ENCODE data around the gene DNAL1. TPM values are rescaled to one million over a fixed set of nuclear protein-coding genes. Genes with fewer than 3 reads are reported as not detected.
A peak's percentile ranks its signal among the peaks of the same experiment; 100 is the strongest.

DNAL1 gene
- total RNA-seq (10 to 100 TPM; 14.8 to 15.0 TPM), polyA plus RNA-seq (ENCODE audit: insufficient read length in 6 of 6) (10 to 100 TPM; 14.6 to 19.5 (median 17.6) TPM)
- long read RNA-seq, donor 1, full-length matches to known transcripts = 3 of 3 reads
- long read RNA-seq, donor 1, partial matches to known transcripts = 0 of 3 reads
- long read RNA-seq, donor 1, other reads (novel, unspliced or antisense) = 0 of 3 reads
- long read RNA-seq, donor 2, full-length matches to known transcripts = 1 of 1 reads
- long read RNA-seq, donor 2, partial matches to known transcripts = 0 of 1 reads
- long read RNA-seq, donor 2, other reads (novel, unspliced or antisense) = 0 of 1 reads
- long read RNA-seq, donor 3, full-length matches to known transcripts = 1 of 1 reads
- long read RNA-seq, donor 3, partial matches to known transcripts = 0 of 1 reads
- long read RNA-seq, donor 3, other reads (novel, unspliced or antisense) = 0 of 1 reads
- long read RNA-seq, donor 4, full-length matches to known transcripts = 1 of 1 reads
- long read RNA-seq, donor 4, partial matches to known transcripts = 0 of 1 reads
- long read RNA-seq, donor 4, other reads (novel, unspliced or antisense) = 0 of 1 reads
- long read RNA-seq, donor 5, full-length matches to known transcripts = 2 of 2 reads
- long read RNA-seq, donor 5, partial matches to known transcripts = 0 of 2 reads
- long read RNA-seq, donor 5, other reads (novel, unspliced or antisense) = 0 of 2 reads
- long read RNA-seq, donor 6 = 0 reads
- long read RNA-seq, donor 7, full-length matches to known transcripts = 3 of 3 reads
- long read RNA-seq, donor 7, partial matches to known transcripts = 0 of 3 reads
- long read RNA-seq, donor 7, other reads (novel, unspliced or antisense) = 0 of 3 reads
- long read RNA-seq, donor 8 = 0 reads
- long read RNA-seq, donor 9 = 0 reads
- long read RNA-seq, donor 10, full-length matches to known transcripts = 2 of 3 reads
- long read RNA-seq, donor 10, partial matches to known transcripts = 0 of 3 reads
- long read RNA-seq, donor 10, other reads (novel, unspliced or antisense) = 1 of 3 reads
- long read RNA-seq, donor 11 = 0 reads
- long read RNA-seq, donor 12, full-length matches to known transcripts = 2 of 2 reads
- long read RNA-seq, donor 12, partial matches to known transcripts = 0 of 2 reads
- long read RNA-seq, donor 12, other reads (novel, unspliced or antisense) = 0 of 2 reads

- H3K9me3 ChIP-seq = no peaks in the 10 kb centered on the region
- DNase-seq = peak; percentile 92 to 99 (median 96)
- no peaks in the 10 kb centered on the region for H3K27me3 ChIP-seq
- H3K27ac ChIP-seq = peak within 1 kb of the TSS; percentile 81 to 87
- intact Hi-C loops (cut with DNase I) = no loop called here
- ATAC-seq = peak; percentile 99
- H3K36me3 ChIP-seq = no peaks in the 10 kb centered on the region
- TF ChIP-seq, protein P1, sequence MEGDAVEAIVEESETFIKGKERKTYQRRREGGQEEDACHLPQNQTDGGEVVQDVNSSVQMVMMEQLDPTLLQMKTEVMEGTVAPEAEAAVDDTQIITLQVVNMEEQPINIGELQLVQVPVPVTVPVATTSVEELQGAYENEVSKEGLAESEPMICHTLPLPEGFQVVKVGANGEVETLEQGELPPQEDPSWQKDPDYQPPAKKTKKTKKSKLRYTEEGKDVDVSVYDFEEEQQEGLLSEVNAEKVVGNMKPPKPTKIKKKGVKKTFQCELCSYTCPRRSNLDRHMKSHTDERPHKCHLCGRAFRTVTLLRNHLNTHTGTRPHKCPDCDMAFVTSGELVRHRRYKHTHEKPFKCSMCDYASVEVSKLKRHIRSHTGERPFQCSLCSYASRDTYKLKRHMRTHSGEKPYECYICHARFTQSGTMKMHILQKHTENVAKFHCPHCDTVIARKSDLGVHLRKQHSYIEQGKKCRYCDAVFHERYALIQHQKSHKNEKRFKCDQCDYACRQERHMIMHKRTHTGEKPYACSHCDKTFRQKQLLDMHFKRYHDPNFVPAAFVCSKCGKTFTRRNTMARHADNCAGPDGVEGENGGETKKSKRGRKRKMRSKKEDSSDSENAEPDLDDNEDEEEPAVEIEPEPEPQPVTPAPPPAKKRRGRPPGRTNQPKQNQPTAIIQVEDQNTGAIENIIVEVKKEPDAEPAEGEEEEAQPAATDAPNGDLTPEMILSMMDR (IDR thresholded peaks at IDR 0.05) = no peak
- peak within 1 kb of the TSS; percentile 81 to 84 for H3K4me3 ChIP-seq
- peaks cover 7 to 13% of the 10 kb centered on the region in 2 donors for H3K4me1 ChIP-seq
These were observed at the start of gene DNAL1 for GRCh38 chr14:73644531-73645247. Gene DNAL1, plus strand, starts transcription at chr14:73644986. Its CDS starts 54 bp downstream, at chr14:73645040.

DNA sequence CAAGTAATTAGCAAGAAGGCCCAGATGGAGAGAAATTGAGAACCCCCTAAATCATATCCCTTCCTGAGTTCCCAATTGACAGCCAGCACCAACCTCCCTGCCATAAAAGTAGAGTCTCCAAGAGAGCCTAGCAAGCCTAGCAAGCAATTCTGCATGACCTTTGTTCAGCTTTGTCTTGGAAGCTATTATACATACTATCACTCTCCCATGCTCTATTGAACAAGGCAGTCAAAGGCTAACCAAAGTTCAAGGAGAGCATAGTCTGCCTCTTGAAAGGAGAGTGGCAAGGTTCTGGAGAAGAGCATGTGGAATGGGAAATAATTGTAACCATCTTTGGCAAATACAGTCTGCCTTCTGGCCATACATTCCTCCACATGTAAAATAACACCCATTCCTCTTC, 45.3 kb upstream of the DNAL1 start:
- Histone ChIP-seq H3K36me3 (no peaks in the 10 kb centered on the region), H3K27me3 (no peaks in the 10 kb centered on the region), H3K4me3 (no peak overlapping the region), H3K4me1 (no peaks in the 10 kb centered on the region), H3K27ac (no peak overlapping the region), H3K9me3 (no peaks in the 10 kb centered on the region)
- intact Hi-C loops (cut with DNase I) = no loop called here
- DNase-seq (no peak), ATAC-seq (no peak)
- TF ChIP-seq, protein P1 (IDR thresholded peaks at IDR 0.05) = no peak

- TF ChIP-seq, protein P1 (IDR thresholded peaks at IDR 0.05) = no peak
- Histone ChIP-seq H3K9me3 (no peaks in the 10 kb centered on the region), H3K4me3 (no peak overlapping the region), H3K4me1 (no peaks in the 10 kb centered on the region), H3K27me3 (no peaks in the 10 kb centered on the region), H3K36me3 (no peaks in the 10 kb centered on the region), H3K27ac (no peak overlapping the region)
- intact Hi-C loops (cut with DNase I) = no loop called here
- DNase-seq (no peak), ATAC-seq (no peak)
These were observed 41.8 kb upstream of the DNAL1 start for GRCh38 chr14:73602994-73603393.

DNA sequence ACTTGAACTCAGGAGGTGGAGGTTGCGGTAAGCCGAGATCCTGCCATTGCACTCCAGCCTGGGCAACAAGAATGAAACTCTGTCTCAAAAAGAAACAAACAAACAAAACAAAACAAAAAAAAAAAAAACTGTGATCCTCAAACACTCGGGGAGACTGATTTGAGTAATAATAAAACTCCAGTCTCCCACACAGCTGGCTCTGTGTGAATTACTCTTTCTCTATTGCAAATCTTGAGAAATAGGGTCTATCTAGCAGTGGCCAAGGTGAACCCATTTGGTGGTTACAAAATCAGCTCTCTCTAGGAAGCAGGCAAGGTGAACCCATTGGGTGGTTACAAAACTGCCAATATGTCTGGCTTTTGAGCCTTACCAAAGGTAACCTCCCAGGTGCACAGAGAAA, 38.5 kb upstream of the DNAL1 start:
- intact Hi-C loops (cut with DNase I) = no loop called here
- no peaks in the 10 kb centered on the region for H3K27me3 ChIP-seq
- H3K27ac ChIP-seq = no peak overlapping the region
- DNase-seq = no peak
- TF ChIP-seq, protein P1 (IDR thresholded peaks at IDR 0.05) = no peak
- H3K36me3 ChIP-seq = no peaks in the 10 kb centered on the region
- no peak overlapping the region for H3K4me3 ChIP-seq
- H3K9me3 ChIP-seq = no peaks in the 10 kb centered on the region
- ATAC-seq = no peak
- H3K4me1 ChIP-seq = no peaks in the 10 kb centered on the region
